Eye (tissue), 1 donor: ENCODE results near the gene MAPKAPK5.
"Not testable (repeated sequence)": the region's sequence is repeated elsewhere in the genome, so short reads cannot be mapped to it uniquely, and the experiment has no call there.

Source experiments
- DNase-seq: peaks from one replicate; pipeline ENCODE4 v3.0.0-alpha.2; 2015

The MAPKAPK5 gene

DNA sequence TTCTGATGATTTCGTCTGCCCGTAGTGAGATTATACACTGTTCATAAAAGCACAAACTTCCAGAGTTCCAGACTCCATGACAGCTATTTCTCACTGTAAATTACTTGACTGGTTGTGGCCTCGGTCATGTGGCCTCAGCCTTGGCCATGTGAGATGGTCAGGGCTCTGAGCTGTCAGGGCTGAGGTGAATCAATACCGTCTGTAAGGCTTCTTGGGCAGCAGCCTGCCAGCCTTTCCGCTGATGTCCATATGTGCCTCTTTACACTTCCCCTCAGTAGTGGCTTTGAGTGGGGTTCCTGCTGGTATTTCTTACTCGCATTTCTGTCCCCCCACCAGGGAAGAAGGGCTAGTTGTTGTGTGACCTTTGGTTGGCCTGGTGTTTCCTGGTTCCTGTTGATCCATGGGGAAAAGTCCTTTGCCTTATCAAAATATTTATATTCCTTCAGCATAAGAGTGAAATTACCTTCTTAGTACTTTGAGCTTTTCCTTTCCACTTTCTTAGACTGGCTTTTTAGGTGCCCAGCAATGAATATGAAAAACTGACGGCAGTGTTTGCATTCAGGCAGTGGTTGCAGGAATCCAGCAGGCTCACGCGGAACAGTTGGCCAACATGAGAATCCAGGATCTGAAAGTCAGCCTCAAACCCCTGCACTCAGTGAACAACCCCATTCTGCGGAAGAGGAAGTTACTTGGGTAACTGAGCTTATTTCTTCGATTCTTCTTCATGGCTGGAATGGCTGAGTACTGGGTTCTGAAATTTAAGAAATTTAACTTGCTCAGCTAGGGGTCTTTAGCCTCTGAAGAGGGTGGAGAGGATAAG, 46.1 kb downstream of the MAPKAPK5 start:
- DNase-seq = no peak

DNA sequence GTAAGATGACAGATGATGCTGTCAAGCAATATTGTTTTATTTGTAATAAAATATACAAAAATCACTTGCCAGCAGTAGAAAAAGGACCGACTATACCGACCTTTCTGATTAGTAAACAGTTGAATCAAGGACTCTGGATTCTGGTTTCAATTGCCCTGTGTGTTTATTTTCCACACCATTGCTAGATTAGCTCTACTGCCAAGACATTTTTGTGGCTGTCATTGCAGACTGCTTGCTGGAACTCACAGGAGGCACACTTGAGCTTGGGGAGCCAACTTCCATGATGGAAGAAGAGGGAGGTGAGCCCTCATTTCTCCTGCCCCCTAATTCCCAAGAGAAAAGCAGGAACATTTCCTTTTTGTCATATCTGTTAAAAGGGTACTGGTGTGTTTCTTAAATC, 51.3 kb downstream of the MAPKAPK5 start:
- no peak for DNase-seq

DNA sequence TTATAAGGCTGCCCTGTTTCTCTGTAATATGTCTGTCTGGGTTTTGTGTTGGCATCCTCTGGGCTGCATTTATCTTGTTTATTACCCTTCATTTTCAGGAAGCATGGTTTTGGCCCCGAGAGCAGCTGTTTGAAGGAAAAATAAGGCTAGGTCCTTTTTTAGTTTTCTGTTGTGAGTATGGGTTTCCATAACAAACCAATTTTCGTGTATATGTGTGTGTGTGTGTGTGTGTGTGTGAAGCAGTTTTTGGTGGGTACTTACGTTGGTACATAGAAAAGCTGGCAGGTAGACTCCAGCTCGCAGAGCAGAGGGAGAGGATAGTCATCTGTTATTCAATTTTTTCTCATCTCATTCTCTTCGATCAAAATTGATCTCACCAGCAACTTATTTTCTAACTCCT, 52.5 kb downstream of the MAPKAPK5 start:
- DNase-seq = no peak

DNA sequence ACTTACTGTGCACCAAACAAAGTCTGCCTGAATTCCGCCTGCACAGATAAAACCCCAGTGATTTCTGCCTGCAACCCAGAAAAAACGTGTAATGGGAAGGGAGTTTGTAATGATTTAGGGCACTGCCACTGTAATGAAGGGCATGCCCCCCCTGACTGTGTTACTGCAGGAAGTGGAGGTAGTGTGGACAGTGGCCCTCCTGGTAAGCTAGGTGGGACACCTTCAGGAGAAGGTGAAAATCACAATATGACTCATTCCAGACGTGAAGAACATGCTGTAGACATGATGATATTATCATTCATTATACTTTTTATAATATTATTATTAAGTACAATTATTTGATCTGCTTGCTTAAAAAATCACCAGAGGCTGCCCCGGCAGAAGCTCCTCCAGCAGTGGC, 59.2 kb downstream of the MAPKAPK5 start:
- no peak for DNase-seq

DNA sequence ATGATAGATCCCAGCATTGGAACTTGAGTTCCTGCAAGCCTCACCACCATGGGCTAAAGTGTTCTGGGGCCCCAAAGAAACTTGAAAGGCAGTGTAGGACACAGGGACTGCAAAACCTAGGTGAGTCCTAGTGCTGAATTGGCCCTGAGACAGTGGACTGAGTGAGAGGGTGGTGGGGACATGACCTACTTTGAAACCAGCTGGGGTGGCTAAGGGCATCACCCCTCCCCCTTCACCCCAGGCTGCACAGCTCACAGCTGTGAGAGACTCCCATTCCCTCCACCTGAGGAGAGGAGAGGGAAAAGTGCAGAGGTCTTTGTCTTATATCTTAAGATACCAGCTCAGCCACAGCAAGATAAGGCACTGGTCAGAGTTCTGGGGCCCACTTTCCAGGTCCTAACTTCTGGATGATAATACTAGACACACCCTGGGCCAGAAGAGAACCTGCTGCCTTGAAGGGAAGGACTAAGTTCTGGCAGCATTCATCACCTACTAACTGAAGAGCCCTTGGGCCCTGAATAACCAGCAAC, 62.5 kb downstream of the MAPKAPK5 start:
- DNase-seq = no peak

- no peak for DNase-seq
Measured at GRCh38 chr12:111905502-111905901, 63.5 kb downstream of the MAPKAPK5 start.

DNA sequence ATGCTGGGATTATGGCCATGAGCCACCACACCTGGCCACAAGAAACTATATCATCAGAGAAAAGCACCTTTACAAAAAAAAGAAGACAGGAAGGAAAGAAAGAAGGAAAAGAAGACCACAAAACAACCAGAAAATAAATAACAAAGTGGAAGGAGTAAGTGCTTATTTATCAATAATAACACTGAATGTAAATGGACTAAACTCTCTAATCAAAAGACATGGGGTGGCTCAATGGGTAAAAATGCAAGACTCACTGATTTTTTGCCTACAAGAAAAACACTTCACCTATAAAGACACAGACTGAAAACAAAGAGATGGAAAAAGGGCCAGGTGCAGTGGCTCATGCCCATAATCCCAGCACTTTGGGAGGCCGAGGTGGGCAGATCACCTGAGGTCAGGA, 65.7 kb downstream of the MAPKAPK5 start:
- no peak for DNase-seq

- DNase-seq = no peak
Measured at GRCh38 chr12:111925171-111925570, 83.1 kb downstream of the MAPKAPK5 start.

- DNase-seq = no peak
Measured at GRCh38 chr12:111926631-111927030, 84.6 kb downstream of the MAPKAPK5 start.

DNA sequence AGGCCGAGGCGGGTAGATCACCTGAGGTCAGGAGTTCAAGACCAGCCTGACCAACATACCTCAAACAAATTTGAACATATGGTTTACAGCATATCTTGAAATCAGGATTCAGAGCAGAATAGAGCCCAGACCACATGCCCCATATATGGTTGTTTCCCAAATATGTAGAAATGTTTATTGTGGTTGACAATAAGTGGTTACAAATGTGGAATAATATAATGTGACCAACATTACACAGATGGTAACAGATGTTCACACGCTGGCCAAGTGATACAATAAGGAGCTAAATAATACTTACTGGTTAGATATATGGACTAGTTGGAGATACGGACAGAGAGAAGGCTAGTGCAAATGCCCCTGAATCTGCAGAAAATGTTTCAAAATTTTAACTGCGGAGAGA, 85.3 kb downstream of the MAPKAPK5 start:
- DNase-seq = no peak

DNA sequence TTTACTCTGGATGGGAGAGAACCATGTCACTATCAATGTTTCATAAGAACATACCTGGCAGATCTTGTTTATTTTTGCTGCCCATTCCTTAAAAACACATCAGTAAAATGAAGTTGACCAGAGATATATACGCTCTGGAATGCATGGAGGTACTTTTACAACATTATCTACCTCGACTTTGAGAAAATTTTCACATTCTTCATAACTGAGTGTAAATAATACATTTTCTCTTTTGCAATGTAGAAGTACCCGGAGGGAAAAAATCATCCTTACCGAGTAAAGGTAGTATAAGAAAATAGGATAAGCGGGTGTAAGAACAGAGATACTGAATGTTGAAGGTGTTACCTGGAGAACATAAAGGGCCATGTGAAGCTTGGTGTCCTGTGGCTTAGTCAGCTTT, 90.2 kb downstream of the MAPKAPK5 start:
- no peak for DNase-seq

DNA sequence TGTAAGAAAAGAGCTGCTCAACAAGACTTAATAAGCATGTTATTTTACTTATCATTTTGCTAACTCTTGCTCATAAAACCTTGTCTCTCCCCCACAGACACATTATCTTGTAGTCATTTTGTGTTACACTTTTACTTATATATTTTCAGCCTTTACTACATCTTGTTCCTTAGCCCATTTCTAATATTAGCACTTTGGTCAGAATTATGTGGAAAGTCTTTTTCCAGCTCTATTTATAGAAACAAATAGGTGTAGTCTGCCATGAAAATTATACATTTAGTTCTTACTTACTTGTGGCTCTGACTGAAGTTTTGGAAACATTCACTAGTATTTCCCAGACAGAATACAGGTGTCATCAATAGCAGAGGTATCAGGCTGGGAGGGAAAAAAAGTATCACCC, 94.8 kb downstream of the MAPKAPK5 start:
- no peak for DNase-seq

DNA sequence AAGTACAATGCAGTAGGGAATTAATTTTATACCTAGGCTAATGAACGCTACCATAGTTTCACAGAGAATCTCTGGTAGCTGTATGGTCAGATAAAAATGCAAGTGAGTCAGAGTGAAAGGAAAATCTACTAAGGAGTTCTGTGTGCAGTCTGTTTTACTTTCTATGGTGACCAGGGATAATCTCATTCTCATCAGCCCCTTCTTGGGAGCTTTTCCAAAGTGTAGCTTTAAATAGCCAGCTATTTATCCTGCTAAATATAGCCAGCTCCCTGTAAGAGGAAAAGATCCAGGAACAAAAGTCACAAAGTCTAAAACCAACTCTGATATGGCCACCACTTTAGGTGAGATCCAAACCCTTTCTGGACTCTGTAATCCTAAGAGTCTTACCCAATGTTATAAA, 95.4 kb downstream of the MAPKAPK5 start:
- DNase-seq = no peak

- no peak for DNase-seq
Measured at GRCh38 chr12:111942557-111942956, 100.5 kb downstream of the MAPKAPK5 start.

DNA sequence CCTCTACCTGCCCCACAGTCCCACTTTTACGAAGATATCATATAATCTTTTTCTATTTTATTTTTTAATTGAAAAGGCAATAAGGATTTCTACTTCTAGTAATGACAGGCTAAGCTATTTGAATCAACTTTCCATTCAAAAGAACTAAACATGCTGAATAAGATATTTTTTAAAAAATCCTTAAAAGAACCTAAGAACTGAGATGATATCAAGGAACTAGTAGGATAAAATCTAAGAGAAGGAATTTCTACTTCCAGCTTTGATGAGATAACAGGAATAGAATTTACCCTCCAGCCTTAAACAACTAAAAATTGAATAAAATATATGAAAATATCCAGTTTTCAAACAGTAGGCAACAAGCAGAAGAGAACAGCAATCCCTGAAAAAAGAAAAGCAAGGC, 101.9 kb downstream of the MAPKAPK5 start:
- DNase-seq = no peak

GRCh38 chr12:111950961-111951676, 109.1 kb downstream of the MAPKAPK5 start:
- DNase-seq = not testable (repeated sequence)
